Heart left ventricle (tissue), 16 donors: ENCODE measurements around the gene ARHGEF33. TPM values are rescaled to one million over a fixed set of nuclear protein-coding genes. Genes with fewer than 3 reads are reported as not detected.
A peak's percentile ranks its signal among the peaks of the same experiment; 100 is the strongest.

Experiments
- ATAC-seq, 4 donors: fragments of 200-7000 bp; cut with Tn5 transposase; one replicate each; pipeline ENCODE4 v1.9.1; 2020 to 2022; ENCODE audit warnings: moderate library complexity in 4 of 4, mild to moderate bottlenecking in 3 of 4, moderate number of reproducible peaks in 1 of 4
- DNase-seq, 5 donors: peaks; one replicate each; pipeline ENCODE4 v3.0.0-alpha.2; 2020
- H3K27ac ChIP-seq, 12 donors: fragments of 200-600 bp; sonication (generic) in 4 of 12; one replicate each; pipeline versions ENCODE4 v1.5.0 to v1.8.0; 2016 to 2022; ENCODE audit warnings: mild to moderate bottlenecking in 2 of 12
- H3K27me3 ChIP-seq, 9 donors: fragments of 200-600 bp; sonication (generic) in 2 of 9; one replicate each; pipeline versions ENCODE4 v1.5.1 to v1.8.0; 2016 to 2022; ENCODE audit warnings: mild to moderate bottlenecking in 3 of 9
- H3K36me3 ChIP-seq, 9 donors: fragments of 200-600 bp; sonication (generic) in 2 of 9; one replicate each; pipeline versions ENCODE4 v1.5.0 to v1.8.0; 2018 to 2022; ENCODE audit warnings: mild to moderate bottlenecking in 2 of 9
- H3K4me1 ChIP-seq, 12 donors: fragments of 200-600 bp; sonication (generic) in 4 of 12; one replicate each; pipeline versions ENCODE4 v1.5.0 to v1.8.0; 2016 to 2022; ENCODE audit warnings: mild to moderate bottlenecking in 3 of 12
- H3K4me3 ChIP-seq, 12 donors: fragments of 200-600 bp; sonication (generic) in 4 of 12; one replicate each; pipeline versions ENCODE4 v1.5.0 to v1.8.0; 2017 to 2022; ENCODE audit warnings: mild to moderate bottlenecking in 9 of 12, moderate library complexity in 4 of 12
- H3K9me3 ChIP-seq, 12 donors: fragments of 200-600 bp; sonication (generic) in 4 of 12; one replicate each; pipeline versions ENCODE4 v1.5.0 to v1.8.0; 2016 to 2022; ENCODE audit warnings: mild to moderate bottlenecking in 1 of 12
- CTCF ChIP-seq, 12 donors: fragments of 200-600 bp; sonication (generic) in 4 of 12; IDR thresholded peaks; one replicate each; pipeline versions ENCODE4 v1.5.0 to v1.8.0; 2018 to 2022; ENCODE audit warnings: antibody characterized with exemption in 12 of 12, mild to moderate bottlenecking in 5 of 12
- POLR2A ChIP-seq, 2 donors: fragments of 450-650 bp; IDR thresholded peaks; one replicate each; pipeline ENCODE4 v1.6.1; 2017; ENCODE audit warnings: antibody characterized with exemption in 2 of 2, mild to moderate bottlenecking in 2 of 2, moderate library complexity in 2 of 2
- WGBS, 4 donors: extraction: QIAGEN DNeasy Blood & Tissue Kit in 2 of 4; methylation state at CpG; one replicate each; pipeline versions ENCODE4 v1.1.5 to v1.1.7; 2013 to 2018; 5-methylcytosine and 5-hydroxymethylcytosine counted together
- intact Hi-C, 10 donors: fragments of 100-400 bp; cut with DNase I; formaldehyde crosslinking; loops; one replicate each; pipeline versions ENCODE4 v1.11.1 to v1.14.2; 2022
- polyA plus RNA-seq, 2 donors: library from polyadenylated mRNA; stranded (reverse); fragments of 200-250 nt; gene quantifications; one replicate each; pipeline ENCODE4 v1.2.3, GENCODE V29; 2013
- total RNA-seq, 9 donors: library from RNA; depleted of rRNA in 2 of 9; stranded (reverse); fragments of >200 nt in 2 of 9; fragmentation: NEBNext Ultra II Directional in 3 of 9; extraction: Animal tissue kit (Norgen Biotek cat#: 25700) in 3 of 9; gene quantifications; one replicate each; pipeline versions ENCODE4 v1.1.0 to v1.2.4, GENCODE V29; 2016 to 2023
- donor health status: ischemic (EF 13 %, LVEDD 7.1; RV severe dilation, severe dysfunction).
- donor health status: healthy with polysubstance abuse.
- donor health status: DM: no; HTN: yes; CAD: no.
- donor health status: DM: no; HTN: no; CAD: no.
- donor health status: ischemic (EF 25% LVEDD 6.9; RV normal size, moderate dysfunction).
- donor health status: ischemic (EF 25% LVEDD 5.7; RV mildly dilated, moderate dysfunction).
- donor health status: healthy.
- donor health status: DM: yes; HTN: yes; CAD: no.
- donor health status: ischemic (EF 35%, LVEDD 5.7; RV mildly dilated, moderate dysfunction).
- donor health status: nonischemic (EF 11% LVEDD 7.7; RV severe dilation, severe dysfunction).
- donor health status: DM: yes; HTN: yes; CAD: no.
- donor health status: PGD.
- donor health status: ischemic (EF 29% LVEDD 5.4; RV normal size, mild dysfunction).
- donor health status: nonischemic (EF 23%, LVEDD 6.1; RV moderate dilation, normal function).

ARHGEF33 gene
- total and polyA plus RNA-seq, 11 donors = 0.18 to 2.5 (median 0.31) TPM; not detected in 1

GRCh38 chr2:39018638-39019037, 129.0 kb downstream of the ARHGEF33 start:
- H3K4me3 ChIP-seq = peak overlapping the region in 10 of 12 donors; percentile 3 to 46 (median 42)
- intact Hi-C loops = no loop called here
- DNase-seq (no peak), ATAC-seq (peak in 1 of 4 donors; percentile 74)
- H3K36me3 ChIP-seq = peaks cover 0 to 26% (median 17%) of the 10 kb centered on the region in 9 donors
- H3K27me3 ChIP-seq = no peaks in the 10 kb centered on the region
- peak overlapping the region in 11 of 12 donors; percentile 19 to 78 (median 67) for H3K27ac ChIP-seq
- WGBS, 4 donors = 45 to 69% (median 60%) methylated on average over 4 of the region's 4 CpGs
- peaks cover 0 to 18% (median 11%) of the 10 kb centered on the region in 12 donors for H3K4me1 ChIP-seq
- TF ChIP-seq CTCF (IDR thresholded peaks at IDR 0.05) = no peak
- no peak for TF ChIP-seq POLR2A (IDR thresholded peaks at IDR 0.05)
- H3K9me3 ChIP-seq = no peaks in the 10 kb centered on the region

GRCh38 chr2:39020383-39020782, 130.7 kb downstream of the ARHGEF33 start:
- no peak for ATAC-seq
- TF ChIP-seq CTCF (IDR thresholded peaks at IDR 0.05) = no peak
- no peak for TF ChIP-seq POLR2A (IDR thresholded peaks at IDR 0.05)
- H3K27me3 ChIP-seq = no peaks in the 10 kb centered on the region

GRCh38 chr2:39022642-39023235, 133.1 kb downstream of the ARHGEF33 start:
- peak overlapping the region; percentile 2 to 46 (median 38) for H3K4me3 ChIP-seq
- H3K27ac ChIP-seq = peak overlapping the region in 11 of 12 donors; percentile 8 to 78 (median 51)
- H3K4me1 ChIP-seq = peaks cover 0 to 4% (median under 1%) of the 10 kb centered on the region in 12 donors
- 67 to 74% (median 71%) methylated on average over 6 of the region's 6 CpGs for WGBS, 4 donors
- DNase-seq (no peak), ATAC-seq (peak in 1 of 4 donors; percentile 47)
- intact Hi-C loops = no loop called here
- no peak for TF ChIP-seq POLR2A (IDR thresholded peaks at IDR 0.05)
- TF ChIP-seq CTCF (IDR thresholded peaks at IDR 0.05) = no peak
- peaks cover 0 to 24% (median 14%) of the 10 kb centered on the region in 9 donors for H3K36me3 ChIP-seq
- H3K27me3 ChIP-seq = no peaks in the 10 kb centered on the region
- H3K9me3 ChIP-seq = no peaks in the 10 kb centered on the region

More at GRCh38 chr2:39020383-39020782, 130.7 kb downstream of the ARHGEF33 start:
- Histone ChIP-seq H3K36me3 (peaks cover 0 to 17% (median 10%) of the 10 kb centered on the region in 9 donors), H3K27ac (peak overlapping the region in 10 of 12 donors; percentile 9 to 78 (median 68)), H3K4me1 (peaks cover 0 to 18% (median 11%) of the 10 kb centered on the region in 12 donors), H3K4me3 (peak overlapping the region in 11 of 12 donors; percentile 1 to 46 (median 41)), H3K9me3 (no peaks in the 10 kb centered on the region)
- intact Hi-C loops = no loop called here
- DNase-seq = no peak

- peak overlapping the region in 8 of 12 donors; percentile 35 to 46 (median 42) for H3K4me3 ChIP-seq
- no peaks in the 10 kb centered on the region for H3K4me1 ChIP-seq
- peaks cover 0 to 33% (median 21%) of the 10 kb centered on the region in 9 donors for H3K36me3 ChIP-seq
- H3K27me3 ChIP-seq = no peaks in the 10 kb centered on the region
- intact Hi-C loops = no loop called here
- TF ChIP-seq CTCF (IDR thresholded peaks at IDR 0.05) (no peak), POLR2A (IDR thresholded peaks at IDR 0.05) (peak in 1 of 2 donors; percentile 47)
- WGBS, 4 donors = 69 to 76% (median 69%) methylated on average over 3 of the region's 3 CpGs
- DNase-seq = no peak
- peak in 1 of 4 donors; percentile 52 for ATAC-seq
- H3K9me3 ChIP-seq = no peaks in the 10 kb centered on the region
- peak overlapping the region in 10 of 12 donors; percentile 1 to 78 (median 56) for H3K27ac ChIP-seq
These were observed 134.0 kb downstream of the ARHGEF33 start for GRCh38 chr2:39023649-39024048.
